ENCODE measurements around the gene HOXA11. TPM values are rescaled to one million over a fixed set of nuclear protein-coding genes. Genes with fewer than 3 reads are reported as not detected.
A peak's percentile ranks its signal among the peaks of the same experiment; 100 is the strongest.

HOXA11 gene
- total RNA-seq, 2 experiments from 2014 or later, result not detected

GRCh38 chr7:27173956-27174873 is 10.8 kb downstream of the HOXA11 start, which contains the start of gene HOXA10:
HOXA10 (minus strand) TSS chr7:27174320; CDS start chr7:27174306, 14 bp downstream.
- H3K9me3 ChIP-seq (ENCODE audit: low read length), result no peaks in the 10 kb centered on the region
- TF ChIP-seq EZH2phosphoT487 (IDR thresholded peaks at IDR 0.05; ENCODE audit: borderline replicate concordance, low read depth, low read length), result no peak
- TF ChIP-seq, protein P1, sequence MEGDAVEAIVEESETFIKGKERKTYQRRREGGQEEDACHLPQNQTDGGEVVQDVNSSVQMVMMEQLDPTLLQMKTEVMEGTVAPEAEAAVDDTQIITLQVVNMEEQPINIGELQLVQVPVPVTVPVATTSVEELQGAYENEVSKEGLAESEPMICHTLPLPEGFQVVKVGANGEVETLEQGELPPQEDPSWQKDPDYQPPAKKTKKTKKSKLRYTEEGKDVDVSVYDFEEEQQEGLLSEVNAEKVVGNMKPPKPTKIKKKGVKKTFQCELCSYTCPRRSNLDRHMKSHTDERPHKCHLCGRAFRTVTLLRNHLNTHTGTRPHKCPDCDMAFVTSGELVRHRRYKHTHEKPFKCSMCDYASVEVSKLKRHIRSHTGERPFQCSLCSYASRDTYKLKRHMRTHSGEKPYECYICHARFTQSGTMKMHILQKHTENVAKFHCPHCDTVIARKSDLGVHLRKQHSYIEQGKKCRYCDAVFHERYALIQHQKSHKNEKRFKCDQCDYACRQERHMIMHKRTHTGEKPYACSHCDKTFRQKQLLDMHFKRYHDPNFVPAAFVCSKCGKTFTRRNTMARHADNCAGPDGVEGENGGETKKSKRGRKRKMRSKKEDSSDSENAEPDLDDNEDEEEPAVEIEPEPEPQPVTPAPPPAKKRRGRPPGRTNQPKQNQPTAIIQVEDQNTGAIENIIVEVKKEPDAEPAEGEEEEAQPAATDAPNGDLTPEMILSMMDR (conservative IDR thresholded peaks at IDR 0.05; ENCODE audit: low read length), result no peak
- H3K36me3 ChIP-seq (ENCODE audit: insufficient read depth, low read length), result no peaks in the 10 kb centered on the region
- no peak for DNase-seq (ENCODE audit: low spot score)
- no peak within 1 kb of the TSS for H2AFZ ChIP-seq (ENCODE audit: low read length)
- H3K4me1 ChIP-seq (ENCODE audit: insufficient read depth, low read length, poor library complexity, severe bottlenecking), result no peaks in the 10 kb centered on the region
- H3K4me3 ChIP-seq (ENCODE audit: low read depth, low read length, poor library complexity, severe bottlenecking), result no peak within 1 kb of the TSS
- no peaks in the 10 kb centered on the region for H3K79me2 ChIP-seq (ENCODE audit: insufficient read depth, low read depth, low read length)
- POLR2A ChIA-PET, result no interaction called here
- no TSS peak for BruUV-seq (replicated peaks)
- H3K9me2 ChIP-seq (ENCODE audit: insufficient read depth, low read length), result no peaks in the 10 kb centered on the region
- H4K20me1 ChIP-seq (ENCODE audit: insufficient read depth, low read length), result no peaks in the 10 kb centered on the region
- peak within 1 kb of the TSS; percentile 42; the same call in 1 of the 2 replicates for H3K4me2 ChIP-seq (ENCODE audit: low read length)
- intact Hi-C loops (cut with micrococcal nuclease; ENCODE audit: unreplicated experiment), result no loop called here
- H3K27ac ChIP-seq (ENCODE audit: low read depth, low read length, poor library complexity, severe bottlenecking), result no peak within 1 kb of the TSS
- CTCF ChIA-PET (ENCODE audit: unreplicated experiment), result no interaction called here

DNA sequence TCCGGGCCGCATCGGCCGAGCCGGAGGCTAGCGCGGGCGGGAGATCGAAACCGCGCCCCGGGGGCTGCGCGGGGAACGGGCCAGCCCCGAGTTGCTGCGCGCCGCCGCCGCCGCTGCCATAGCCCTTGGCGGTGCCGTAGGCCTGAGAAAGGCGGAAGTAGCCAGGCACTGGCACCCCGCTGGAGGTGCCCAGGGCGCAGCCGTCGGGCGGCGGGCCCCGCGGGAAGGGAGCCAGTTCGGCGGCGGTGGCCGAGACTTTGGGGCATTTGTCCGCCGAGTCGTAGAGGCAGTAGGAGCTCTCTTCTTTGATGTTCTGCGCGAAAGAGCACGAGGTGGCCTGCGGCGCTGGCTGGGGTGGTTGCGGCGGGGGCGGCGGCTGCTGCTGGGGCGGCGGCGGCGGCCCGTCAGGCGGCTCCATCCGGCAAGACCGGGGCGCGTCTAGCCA is 11.5 kb downstream of the HOXA11 start:
- Histone ChIP-seq H3K9me2 (ENCODE audit: insufficient read depth, low read length) (no peaks in the 10 kb centered on the region), H3K79me2 (ENCODE audit: insufficient read depth, low read depth, low read length) (no peaks in the 10 kb centered on the region), H3K36me3 (ENCODE audit: insufficient read depth, low read length) (no peaks in the 10 kb centered on the region), H3K4me1 (ENCODE audit: insufficient read depth, low read length, poor library complexity, severe bottlenecking) (no peaks in the 10 kb centered on the region), H3K4me3 (ENCODE audit: low read depth, low read length, poor library complexity, severe bottlenecking) (no peak overlapping the region), H3K9me3 (ENCODE audit: low read length) (no peaks in the 10 kb centered on the region), H4K20me1 (ENCODE audit: insufficient read depth, low read length) (no peaks in the 10 kb centered on the region), H3K27ac (ENCODE audit: low read depth, low read length, poor library complexity, severe bottlenecking) (no peak overlapping the region), H3K4me2 (ENCODE audit: low read length) (peak overlapping the region; percentile 42; the same call in 1 of the 2 replicates), H2AFZ (ENCODE audit: low read length) (no peak overlapping the region)
- POLR2A ChIA-PET, result no interaction called here
- no peak for DNase-seq (ENCODE audit: low spot score)
- CTCF ChIA-PET (ENCODE audit: unreplicated experiment), result no interaction called here
- TF ChIP-seq, protein P1 (conservative IDR thresholded peaks at IDR 0.05; ENCODE audit: low read length), result no peak
- TF ChIP-seq EZH2phosphoT487 (IDR thresholded peaks at IDR 0.05; ENCODE audit: borderline replicate concordance, low read depth, low read length), result no peak
- BruUV-seq (replicated peaks), result no TSS peak
- intact Hi-C loops (cut with micrococcal nuclease; ENCODE audit: unreplicated experiment), result no loop called here

Data from OCI-LY7 (cell line).